OCI-LY1 (cell line): ENCODE data around the gene DNMT3A.

Source experiments
- H2AFZ ChIP-seq: fragments of 200-600 bp; sonication (generic), shearing (Covaris generic); 2 replicates; pipeline ENCODE4 v1.6.0; 2014; ENCODE audit warnings: antibody characterized with exemption, mild to moderate bottlenecking, low read length
- H3F3A ChIP-seq: fragments of 200-600 bp; sonication (generic), shearing (Covaris generic); 2 replicates; pipeline ENCODE4 v1.6.0; 2014; ENCODE audit warnings: mild to moderate bottlenecking, antibody characterized with exemption, low read length, moderate library complexity; ENCODE audit not compliant: insufficient read depth
- H3K27ac ChIP-seq: fragments of 200-600 bp; sonication (generic); 2 replicates; pipeline ENCODE4 v1.5.1; 2014; ENCODE audit warnings: low read length, mixed run types, mild to moderate bottlenecking, low read depth; ENCODE audit not compliant: poor library complexity, severe bottlenecking
- H3K27me3 ChIP-seq: fragments of 200-600 bp; sonication (generic); 2 replicates; pipeline ENCODE4 v1.6.0; 2014; ENCODE audit warnings: antibody characterized with exemption, mild to moderate bottlenecking, low read length, moderate library complexity; ENCODE audit not compliant: insufficient read depth
- H3K36me3 ChIP-seq: fragments of 200-600 bp; sonication (generic); 2 replicates; pipeline ENCODE4 v1.6.1; 2014; ENCODE audit warnings: mild to moderate bottlenecking, antibody characterized with exemption, low read length, moderate library complexity, mixed read lengths; ENCODE audit not compliant: insufficient read depth
- H3K4me1 ChIP-seq: fragments of 200-600 bp; sonication (generic); 2 replicates; pipeline ENCODE4 v1.5.1; 2014; ENCODE audit warnings: mild to moderate bottlenecking, low read length, moderate library complexity; ENCODE audit not compliant: insufficient read depth, severe bottlenecking
- H3K4me2 ChIP-seq: fragments of 200-600 bp; sonication (generic), shearing (Covaris generic); 2 replicates; pipeline ENCODE4 v1.6.1; 2014; ENCODE audit warnings: low read length
- H3K4me3 ChIP-seq: fragments of 200-600 bp; sonication (generic); 2 replicates; pipeline ENCODE4 v1.5.1; 2014; ENCODE audit warnings: low read length, low read depth, mild to moderate bottlenecking, mixed read lengths; ENCODE audit not compliant: poor library complexity, severe bottlenecking
- H3K79me2 ChIP-seq: fragments of 200-600 bp; shearing (Covaris generic); 2 replicates; pipeline ENCODE4 v1.6.1; 2016; ENCODE audit warnings: mixed run types, low read length, mixed read lengths; ENCODE audit not compliant: insufficient read depth
- H3K9ac ChIP-seq: fragments of 200-600 bp; sonication (generic), shearing (Covaris generic); 2 replicates; pipeline ENCODE4 v1.6.1; 2014; ENCODE audit warnings: mild to moderate bottlenecking, low read length, mixed read lengths
- H3K9me2 ChIP-seq: fragments of 200-600 bp; sonication (generic), shearing (Covaris generic); 2 replicates; pipeline ENCODE4 v1.6.1; 2014; ENCODE audit warnings: low read depth, mild to moderate bottlenecking, low read length, mixed read lengths
- H3K9me3 ChIP-seq: fragments of 200-600 bp; shearing (Covaris generic); 2 replicates; pipeline ENCODE4 v1.6.1; 2014; ENCODE audit warnings: low read length, mixed read lengths
- H4K20me1 ChIP-seq: fragments of 200-600 bp; sonication (generic), shearing (Covaris generic); 2 replicates; pipeline ENCODE4 v1.6.0; 2016; ENCODE audit warnings: mild to moderate bottlenecking, low read length; ENCODE audit not compliant: insufficient read depth
- EZH2 ChIP-seq: fragments of 200-600 bp; sonication (generic), shearing (Covaris generic); IDR thresholded peaks from 2 replicates; pipeline ENCODE4 v1.8.0; 2017; ENCODE audit warnings: borderline replicate concordance, mixed run types, mild to moderate bottlenecking, antibody characterized with exemption, low read length, moderate library complexity, mixed read lengths
- TF ChIP-seq, protein P1 (sequence below): fragments of 200-600 bp; sonication (generic), shearing (Covaris generic); IDR thresholded peaks from 2 replicates; pipeline ENCODE4 v1.5.1; 2017; ENCODE audit warnings: mild to moderate bottlenecking, antibody characterized with exemption, low read length, moderate library complexity, mixed read lengths

The DNMT3A gene

DNA sequence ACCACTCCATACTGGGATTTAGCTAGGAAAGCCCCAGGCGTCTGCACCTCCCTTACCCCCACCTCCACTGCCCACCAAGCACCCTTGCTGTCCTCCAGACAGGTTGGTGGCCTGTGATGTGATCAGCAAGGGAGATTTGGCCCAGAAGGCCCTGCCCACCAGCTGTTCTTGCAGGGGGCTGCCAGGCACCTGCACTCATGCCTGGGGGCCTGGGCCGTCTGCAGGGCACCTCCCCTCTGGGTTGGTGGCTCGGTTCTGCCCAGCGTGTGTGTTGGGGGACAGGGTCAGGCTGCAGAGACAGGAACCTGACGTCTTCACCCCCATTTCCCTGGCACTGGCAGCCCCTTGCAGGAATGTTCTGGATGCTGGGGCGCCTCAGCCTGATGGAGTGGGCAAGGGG lies 5.8 kb downstream of the DNMT3A start:
- Histone ChIP-seq H3K27me3 (peaks cover 7% of the 10 kb centered on the region; the same call in 1 of the 2 replicates), H3K9me3 (no peaks in the 10 kb centered on the region), H3K36me3 (no peaks in the 10 kb centered on the region), H2AFZ (no peak overlapping the region), H3K4me3 (no peak overlapping the region), H4K20me1 (no peaks in the 10 kb centered on the region), H3K4me1 (peaks cover 6% of the 10 kb centered on the region), H3K9ac (no peak overlapping the region), H3K9me2 (no peaks in the 10 kb centered on the region), H3K79me2 (no peaks in the 10 kb centered on the region), H3F3A (no peaks in the 10 kb centered on the region), H3K27ac (no peak overlapping the region), H3K4me2 (no peak overlapping the region)
- no peak for TF ChIP-seq EZH2
- TF ChIP-seq, protein P1, sequence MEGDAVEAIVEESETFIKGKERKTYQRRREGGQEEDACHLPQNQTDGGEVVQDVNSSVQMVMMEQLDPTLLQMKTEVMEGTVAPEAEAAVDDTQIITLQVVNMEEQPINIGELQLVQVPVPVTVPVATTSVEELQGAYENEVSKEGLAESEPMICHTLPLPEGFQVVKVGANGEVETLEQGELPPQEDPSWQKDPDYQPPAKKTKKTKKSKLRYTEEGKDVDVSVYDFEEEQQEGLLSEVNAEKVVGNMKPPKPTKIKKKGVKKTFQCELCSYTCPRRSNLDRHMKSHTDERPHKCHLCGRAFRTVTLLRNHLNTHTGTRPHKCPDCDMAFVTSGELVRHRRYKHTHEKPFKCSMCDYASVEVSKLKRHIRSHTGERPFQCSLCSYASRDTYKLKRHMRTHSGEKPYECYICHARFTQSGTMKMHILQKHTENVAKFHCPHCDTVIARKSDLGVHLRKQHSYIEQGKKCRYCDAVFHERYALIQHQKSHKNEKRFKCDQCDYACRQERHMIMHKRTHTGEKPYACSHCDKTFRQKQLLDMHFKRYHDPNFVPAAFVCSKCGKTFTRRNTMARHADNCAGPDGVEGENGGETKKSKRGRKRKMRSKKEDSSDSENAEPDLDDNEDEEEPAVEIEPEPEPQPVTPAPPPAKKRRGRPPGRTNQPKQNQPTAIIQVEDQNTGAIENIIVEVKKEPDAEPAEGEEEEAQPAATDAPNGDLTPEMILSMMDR: no peak

DNA sequence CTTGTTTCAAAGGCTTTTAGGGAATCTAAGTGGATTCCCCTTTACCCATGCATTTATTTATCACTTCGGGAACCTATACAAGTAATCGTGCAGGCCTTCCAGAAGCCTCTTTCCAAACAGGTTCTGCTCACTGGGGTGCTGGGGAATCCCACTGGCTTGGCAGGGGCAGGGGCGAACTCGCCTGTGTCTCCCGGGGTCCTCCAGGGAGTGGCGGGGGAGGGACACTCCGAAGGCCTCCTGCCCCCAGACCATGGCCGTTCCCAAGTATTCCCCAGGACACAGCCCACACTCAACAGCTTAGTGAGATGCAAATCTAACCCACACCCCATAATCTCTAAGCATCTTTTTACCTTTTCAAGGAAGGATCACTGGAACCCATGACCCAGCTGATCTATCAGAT lies 6.5 kb downstream of the DNMT3A start:
- Histone ChIP-seq H3K9me3 (no peaks in the 10 kb centered on the region), H3K79me2 (no peaks in the 10 kb centered on the region), H3K4me1 (peaks cover 2% of the 10 kb centered on the region)

DNA sequence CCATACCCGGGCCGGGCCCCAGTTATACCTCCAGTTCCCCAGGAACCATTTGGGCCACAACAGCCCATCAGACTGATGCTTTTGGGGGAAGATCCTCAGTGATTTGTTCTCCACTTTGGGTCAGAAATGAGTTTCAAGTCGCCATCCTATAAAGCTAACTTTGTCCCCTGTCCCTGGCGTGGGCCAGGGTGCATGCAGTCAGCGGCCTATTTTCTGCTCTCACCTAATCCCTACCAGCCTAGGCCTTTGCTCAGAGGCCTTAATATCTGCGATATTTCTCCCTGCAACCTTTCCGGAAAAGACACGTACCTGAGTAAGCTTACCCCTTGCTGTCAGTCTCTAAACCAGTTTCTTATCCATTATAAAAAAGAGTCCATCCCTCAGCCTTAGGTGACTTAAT lies 7.2 kb downstream of the DNMT3A start:
- Histone ChIP-seq H3F3A (no peaks in the 10 kb centered on the region), H3K9ac (no peak overlapping the region), H3K4me1 (no peaks in the 10 kb centered on the region), H3K4me2 (no peak overlapping the region), H3K9me3 (no peaks in the 10 kb centered on the region), H3K79me2 (no peaks in the 10 kb centered on the region), H3K27ac (no peak overlapping the region), H3K27me3 (peaks cover 8% of the 10 kb centered on the region; the same call in 1 of the 2 replicates), H3K9me2 (no peaks in the 10 kb centered on the region), H3K36me3 (no peaks in the 10 kb centered on the region), H3K4me3 (no peak overlapping the region), H2AFZ (no peak overlapping the region), H4K20me1 (no peaks in the 10 kb centered on the region)
- TF ChIP-seq, protein P1: no peak
- no peak for TF ChIP-seq EZH2

More for the DNA sequence above, 6.5 kb downstream of the DNMT3A start:
- H3F3A ChIP-seq: no peaks in the 10 kb centered on the region
- H3K27ac ChIP-seq: no peak overlapping the region
- H3K9me2 ChIP-seq: no peaks in the 10 kb centered on the region
- H3K4me2 ChIP-seq: no peak overlapping the region
- H2AFZ ChIP-seq: no peak overlapping the region
- no peak overlapping the region for H3K9ac ChIP-seq
- TF ChIP-seq, protein P1: no peak
- TF ChIP-seq EZH2: no peak
- H4K20me1 ChIP-seq: no peaks in the 10 kb centered on the region
- H3K36me3 ChIP-seq: no peaks in the 10 kb centered on the region
- H3K4me3 ChIP-seq: no peak overlapping the region
- peaks cover 8% of the 10 kb centered on the region; the same call in 1 of the 2 replicates for H3K27me3 ChIP-seq
